Right renal pelvis (tissue), 4 donors: ENCODE data around the gene TTC7B. TPM values are rescaled to one million over a fixed set of nuclear protein-coding genes. Genes with fewer than 3 reads are reported as not detected.

Experiments used
- DNase-seq, 4 donors: peaks; one replicate each; pipeline ENCODE4 v3.0.0-alpha.2; 2013; ENCODE audit warnings: low read depth in 4 of 4, low spot score in 3 of 4, missing footprints in 1 of 4
- polyA plus RNA-seq, 4 donors: library from polyadenylated mRNA; unstranded; fragments of 120-200 nt; gene quantifications; one replicate each; pipeline ENCODE4 v1.2.1, GENCODE V29; 2013; ENCODE audit not compliant: insufficient read length in 4 of 4

TTC7B gene
- polyA plus RNA-seq, 4 donors = 45.5 to 56.3 (median 47.5) TPM

- no peak for DNase-seq
These were observed 10.3 kb downstream of the TTC7B start for GRCh38 chr14:90805662-90806540.

DNA sequence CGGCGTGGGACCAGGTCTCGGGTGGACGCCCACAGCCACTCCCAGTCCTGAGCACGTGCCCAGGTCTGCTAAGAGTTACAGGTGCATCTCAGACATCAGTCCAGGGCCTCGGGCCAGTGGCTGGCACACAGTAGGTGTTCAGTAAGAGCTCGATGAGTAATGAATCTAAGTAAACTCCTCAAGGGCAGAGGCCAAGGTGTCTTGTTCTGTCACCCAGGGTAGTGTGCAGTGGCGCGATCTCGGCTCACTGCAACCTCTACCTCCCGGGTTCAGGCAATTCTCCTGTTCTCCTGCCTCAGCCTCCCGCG, 11.2 kb downstream of the TTC7B start:
- no peak for DNase-seq

DNA sequence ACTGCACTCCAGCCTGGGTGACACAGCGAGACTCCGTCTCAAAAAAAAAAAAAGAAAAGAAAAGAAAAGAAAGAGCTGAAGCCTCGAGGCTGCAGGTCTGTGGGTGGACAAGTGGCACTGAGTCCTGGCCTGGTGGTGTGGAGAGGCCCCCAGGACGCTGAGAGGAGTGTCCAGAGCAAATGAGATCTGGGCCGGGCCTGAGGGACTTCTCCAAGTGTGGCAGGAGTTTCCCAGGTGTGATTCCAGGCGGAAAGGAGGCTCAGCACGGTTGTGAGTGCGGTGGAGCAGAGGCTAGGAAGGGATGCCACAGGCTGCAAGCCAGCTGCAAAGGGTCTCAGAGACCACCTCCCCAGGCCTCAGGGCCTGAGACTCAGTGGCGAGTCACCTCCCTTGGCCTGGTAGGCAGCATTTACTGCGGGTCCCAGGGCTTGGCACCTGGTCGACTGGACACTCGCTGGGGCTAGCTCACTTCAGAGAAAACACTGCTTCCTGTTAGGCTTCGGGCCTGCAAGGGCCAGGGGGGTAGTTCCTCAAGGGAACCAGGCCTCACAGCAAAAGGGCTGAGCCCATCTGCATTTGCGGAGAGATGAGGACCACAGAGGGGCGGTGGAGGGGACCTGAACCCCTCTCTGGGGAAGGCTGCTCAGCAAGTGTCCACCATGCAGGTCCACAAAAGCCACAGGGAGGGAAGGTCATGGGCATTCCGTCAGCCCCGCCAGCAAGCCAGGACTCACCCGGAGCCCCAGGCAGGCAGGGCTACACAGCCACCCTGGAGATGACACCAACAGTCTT, 11.7 kb downstream of the TTC7B start:
- no peak for DNase-seq

GRCh38 chr14:90803249-90803648, 13.0 kb downstream of the TTC7B start:
- no peak for DNase-seq

- DNase-seq = no peak
These were observed 16.8 kb downstream of the TTC7B start for GRCh38 chr14:90799420-90799819.

DNA sequence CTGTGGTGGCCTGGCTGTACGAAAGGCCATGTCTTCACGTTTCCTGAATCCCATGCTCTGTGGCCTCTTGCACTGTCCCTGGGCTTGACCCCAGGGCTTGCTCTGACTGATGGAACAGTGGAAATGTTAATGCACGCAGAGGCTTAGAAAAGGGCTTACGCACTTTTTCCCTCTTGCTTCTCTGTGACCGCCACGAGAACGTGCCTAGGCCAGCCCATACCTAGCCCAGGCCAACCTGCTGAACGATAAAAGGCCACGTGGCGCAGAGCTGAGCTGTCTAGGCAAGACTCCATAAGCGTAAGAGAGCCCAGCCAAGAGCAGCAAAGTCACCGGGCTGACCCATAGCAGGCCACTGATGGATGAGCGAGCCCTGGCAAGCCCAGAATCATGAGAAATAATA, 18.3 kb downstream of the TTC7B start:
- no peak for DNase-seq

- DNase-seq = no peak
These were observed 18.8 kb downstream of the TTC7B start for GRCh38 chr14:90797451-90797850.

DNA sequence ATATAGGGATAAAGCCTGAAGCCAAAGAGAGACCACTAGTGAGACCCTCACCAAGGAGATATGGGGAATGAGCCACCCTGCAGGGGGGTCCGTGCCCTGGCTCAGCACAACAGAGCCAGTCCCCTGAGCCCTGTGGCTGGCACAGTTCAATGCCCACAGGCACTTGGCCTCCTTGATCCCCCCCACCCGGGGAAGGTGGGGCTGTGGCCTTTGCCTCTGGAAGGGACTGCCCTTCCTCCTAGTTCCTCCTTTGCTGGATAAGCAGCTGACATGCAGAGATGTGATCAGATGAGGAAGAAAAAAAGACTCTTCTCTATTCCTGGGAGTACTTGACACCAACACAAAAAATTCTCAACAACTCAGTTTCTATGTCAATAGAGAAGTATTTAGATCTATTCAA, 19.9 kb downstream of the TTC7B start:
- DNase-seq = no peak

- DNase-seq = no peak
These were observed 20.5 kb downstream of the TTC7B start for GRCh38 chr14:90795744-90796143.

GRCh38 chr14:90791486-90791885, 24.7 kb downstream of the TTC7B start:
- no peak for DNase-seq

DNA sequence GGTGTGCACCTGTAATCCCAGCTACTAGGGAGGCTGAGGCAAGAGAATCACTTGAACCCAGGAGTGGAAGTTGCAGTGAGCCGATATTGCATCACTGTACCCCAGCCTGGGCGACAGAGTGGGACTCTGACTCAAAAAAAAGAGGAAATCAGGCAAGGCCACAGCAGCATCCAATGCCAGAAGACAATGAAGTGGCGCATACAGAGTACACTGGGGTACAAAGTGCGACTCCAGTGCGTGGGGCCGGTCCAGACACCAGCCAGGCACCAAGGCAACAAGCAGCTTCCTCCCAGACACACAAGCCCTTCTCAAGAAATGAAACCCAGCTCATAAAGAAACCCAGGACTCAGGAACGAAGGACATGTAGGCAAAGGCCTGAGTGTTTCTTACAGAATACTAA, 28.2 kb downstream of the TTC7B start:
- DNase-seq = no peak

DNA sequence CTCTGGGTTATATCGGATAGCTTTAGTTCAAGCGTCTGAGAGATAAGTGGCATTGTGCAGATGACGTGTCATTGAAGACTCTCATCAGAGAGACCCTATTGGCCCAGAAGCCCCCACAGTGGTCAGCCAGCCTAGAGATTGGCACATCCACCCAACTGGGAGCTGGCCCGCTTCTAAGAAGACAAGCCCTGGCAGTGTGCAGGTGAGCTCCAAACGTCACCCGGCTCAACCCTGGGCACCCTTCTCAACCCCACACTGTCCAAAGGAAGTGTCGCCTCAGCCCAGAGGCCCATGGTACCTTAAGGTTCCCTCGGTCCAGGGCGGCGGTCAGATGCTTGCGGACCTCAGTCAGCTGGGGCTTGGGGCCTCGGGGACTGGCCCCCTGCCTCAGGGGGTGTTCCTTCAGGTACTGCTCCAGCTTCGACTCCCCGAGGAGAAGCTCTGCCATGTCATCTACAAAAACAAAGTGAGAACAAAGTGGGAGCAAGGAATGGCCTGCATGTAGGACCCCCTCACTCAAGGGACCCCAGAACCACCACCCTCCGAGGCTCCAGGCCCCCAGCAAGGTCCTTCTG, 30.3 kb downstream of the TTC7B start:
- DNase-seq = no peak

DNA sequence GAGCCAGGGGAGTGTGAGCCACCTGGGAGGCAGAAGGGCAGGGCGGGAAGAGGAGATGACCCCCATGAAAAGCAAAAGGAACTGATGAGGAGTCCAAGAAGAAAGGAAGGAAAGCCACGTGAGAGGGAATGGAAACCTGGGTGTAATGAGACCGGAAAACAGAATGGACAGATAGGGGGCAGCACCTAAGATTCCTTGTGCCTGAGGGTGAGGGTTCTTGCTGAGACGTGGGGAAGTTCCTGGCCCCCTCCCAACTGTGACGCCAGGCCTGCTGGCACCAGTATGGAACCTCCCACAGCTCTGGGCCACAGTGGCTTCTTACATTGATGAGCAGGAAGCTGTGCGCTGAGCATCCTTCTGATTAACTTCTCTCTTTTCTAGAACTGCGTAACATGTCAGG, 30.8 kb downstream of the TTC7B start:
- no peak for DNase-seq

- no peak for DNase-seq
These were observed 31.5 kb downstream of the TTC7B start for GRCh38 chr14:90784621-90785270.

DNA sequence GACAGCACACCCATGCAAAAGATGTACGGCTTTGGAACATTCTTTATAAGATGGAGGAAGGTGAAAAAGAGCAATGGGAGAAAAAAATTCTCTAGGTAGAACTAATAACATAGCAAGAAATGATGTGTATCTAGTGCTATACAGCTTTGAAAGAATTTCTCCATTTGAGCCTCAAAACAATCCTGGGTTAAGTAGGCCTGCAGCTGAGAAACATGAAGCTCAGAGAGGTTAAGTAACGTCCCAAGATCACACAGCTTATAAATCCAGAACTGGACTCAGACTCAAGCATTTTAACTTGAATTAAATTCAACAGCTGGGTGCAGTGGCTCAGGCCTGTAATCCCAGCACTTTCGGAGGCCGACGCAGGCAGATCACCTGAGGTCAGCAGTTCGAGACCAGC, 32.9 kb downstream of the TTC7B start:
- no peak for DNase-seq

DNA sequence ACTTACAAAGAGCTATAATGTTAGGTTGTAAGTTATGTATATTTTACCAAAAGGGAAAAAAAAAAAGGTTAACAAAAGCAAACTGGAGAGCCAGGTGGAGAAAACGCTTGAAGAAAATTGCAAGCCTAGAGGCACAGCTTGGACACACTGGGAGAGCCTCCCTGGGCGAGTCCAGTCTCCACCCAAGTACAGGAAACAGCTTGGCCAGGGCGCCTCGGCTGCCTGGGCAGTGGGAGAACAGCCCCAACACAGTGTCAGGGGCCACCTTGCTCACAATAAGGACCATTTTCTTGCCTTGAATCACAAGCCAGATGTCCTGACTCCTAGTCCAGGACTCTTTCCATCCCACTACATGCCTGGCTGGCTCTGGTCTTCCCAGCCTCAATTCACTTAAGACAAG, 33.3 kb downstream of the TTC7B start:
- DNase-seq = no peak

DNA sequence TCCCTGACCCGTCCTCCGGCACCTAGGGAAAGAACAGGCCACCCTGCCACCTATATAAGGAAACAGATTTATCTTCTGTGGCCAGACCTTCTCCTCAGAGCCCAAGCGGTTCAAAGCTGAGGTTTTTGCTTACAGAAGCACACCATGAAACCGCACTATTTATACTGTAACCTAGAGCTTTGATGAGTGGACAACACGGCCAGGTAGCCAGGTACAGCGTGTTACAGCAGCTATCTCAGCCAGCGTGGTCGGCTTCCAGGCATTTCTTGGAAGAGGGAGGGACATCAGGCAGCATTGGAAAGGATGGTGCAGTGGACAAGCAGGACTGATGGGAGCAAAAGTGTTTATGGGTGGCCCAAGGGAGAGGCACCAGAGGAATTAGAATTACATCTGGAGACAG, 34.4 kb downstream of the TTC7B start:
- no peak for DNase-seq

GRCh38 chr14:90781344-90781761, 34.9 kb downstream of the TTC7B start:
- DNase-seq = no peak

- no peak for DNase-seq
These were observed 35.7 kb downstream of the TTC7B start for GRCh38 chr14:90780519-90780918.

DNA sequence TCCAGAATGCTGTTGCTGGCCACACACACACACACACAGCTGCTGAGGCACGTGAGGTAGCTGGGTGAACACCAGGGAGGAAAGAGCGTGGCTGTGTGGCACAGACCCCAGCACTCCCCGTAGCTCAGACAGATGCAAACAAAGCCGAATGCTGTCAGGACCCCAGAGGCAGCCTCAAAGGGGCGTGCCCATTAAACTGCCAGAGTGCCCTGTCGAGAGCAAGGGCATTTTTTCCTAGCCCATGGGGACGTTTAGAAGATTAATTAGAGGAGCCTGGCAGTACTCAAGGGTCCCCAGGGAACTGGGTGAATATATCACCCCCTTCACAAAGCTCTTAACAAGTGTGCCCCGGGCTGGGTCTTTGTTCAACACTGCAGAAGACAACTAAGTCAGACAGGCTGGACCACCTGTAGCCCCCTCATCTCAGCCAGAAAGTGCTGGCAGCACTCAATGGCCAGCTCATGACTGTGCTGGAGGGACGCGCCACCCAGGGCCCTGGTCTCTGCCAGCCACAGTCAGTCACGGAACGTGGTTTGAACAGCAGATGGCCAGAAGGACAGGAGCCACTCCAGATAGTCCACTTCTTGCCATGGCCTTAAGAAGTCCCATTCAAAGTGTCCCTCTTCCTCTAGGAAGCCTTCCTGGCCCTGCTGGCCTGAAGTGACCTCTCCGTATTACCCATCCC, 37.5 kb downstream of the TTC7B start:
- no peak for DNase-seq
